A673 (cell line): ENCODE data around the gene SLC25A53. TPM values are rescaled to one million over a fixed set of nuclear protein-coding genes. Genes with fewer than 3 reads are reported as not detected.
"Not testable (repeated sequence)": the region's sequence is repeated elsewhere in the genome, so short reads cannot be mapped to it uniquely, and the experiment has no call there.

Experiments
- BruUV-seq: library from RNA; stranded (reverse); fragments of 400-500 nt; replicated peaks from 2 replicates; lab custom pipeline; 2021; lab: Mats Ljungman, UMichigan
- CTCF ChIA-PET: fragments of 300-600 bp; sonication (Branson Sonifier 250); formaldehyde crosslinking; loops from one replicate; lab custom pipeline; 2022; ENCODE audit warnings: antibody characterized with exemption; lab: Charles Lee
- POLR2A ChIA-PET: fragments of 300-600 bp; sonication (Branson Sonifier 250); formaldehyde crosslinking; loops from one replicate; lab custom pipeline; 2022; ENCODE audit warnings: antibody characterized with exemption; ENCODE audit not compliant: low non-redundant PET; lab: Charles Lee
- DNase-seq: peaks from one replicate; pipeline ENCODE4 v3.0.0-alpha.2; 2015; ENCODE audit warnings: low spot score
- H3K27ac ChIP-seq: fragments of 200-600 bp; sonication (generic); 2 replicates; pipeline ENCODE4 v1.5.1; 2016; ENCODE audit warnings: mixed run types, low read depth, mild to moderate bottlenecking, mixed read lengths, antibody characterized with exemption, low read length; ENCODE audit not compliant: poor library complexity, severe bottlenecking
- H3K27me3 ChIP-seq: fragments of 200-600 bp; sonication (generic); replicated peaks from 2 replicates; pipeline ENCODE4 v1.6.1; 2017; ENCODE audit warnings: mixed run types, low read depth, mild to moderate bottlenecking, mixed read lengths, antibody characterized with exemption, low read length; ENCODE audit not compliant: insufficient read depth, poor library complexity
- H3K36me3 ChIP-seq: fragments of 200-600 bp; sonication (generic); 2 replicates; pipeline ENCODE4 v1.6.1; 2016; ENCODE audit warnings: mixed run types, mild to moderate bottlenecking, mixed read lengths, antibody characterized with exemption, low read length; ENCODE audit not compliant: insufficient read depth, poor library complexity, severe bottlenecking
- H3K4me1 ChIP-seq: fragments of 200-600 bp; sonication (generic); 2 replicates; pipeline ENCODE4 v1.6.1; 2017; ENCODE audit warnings: mixed run types, mild to moderate bottlenecking, mixed read lengths, antibody characterized with exemption, low read length; ENCODE audit not compliant: insufficient read depth, poor library complexity, severe bottlenecking
- H3K4me3 ChIP-seq: fragments of 200-600 bp; sonication (generic); 2 replicates; pipeline ENCODE4 v1.5.1; 2016; ENCODE audit warnings: low read depth, mixed run types, mild to moderate bottlenecking, mixed read lengths, low read length; ENCODE audit not compliant: poor library complexity, severe bottlenecking
- H3K9me3 ChIP-seq: fragments of 200-600 bp; sonication (generic); 2 replicates; pipeline ENCODE4 v1.6.1; 2016; ENCODE audit warnings: mixed run types, low read depth, mild to moderate bottlenecking, mixed read lengths, antibody characterized with exemption, low read length; ENCODE audit not compliant: poor library complexity, severe bottlenecking
- intact Hi-C: fragments of 100-400 bp; cut with micrococcal nuclease; formaldehyde crosslinking; loops from one replicate; pipeline ENCODE4 v1.10.0; 2022; ENCODE audit not compliant: unreplicated experiment
- total RNA-seq: library from RNA; stranded (reverse); gene quantifications from 2 replicates; pipeline ENCODE4 v1.2.3, GENCODE V29; 2021

SLC25A53 gene
- total RNA-seq, 1 experiment from 2014 or later = 3.4 TPM

GRCh38 chrX:104062636-104063035 lies 94.2 kb downstream of the SLC25A53 start:
- intact Hi-C loops, CTCF ChIA-PET, POLR2A ChIA-PET, H3K4me3 ChIP-seq, H3K4me1 ChIP-seq, BruUV-seq, H3K27me3 ChIP-seq, H3K9me3 ChIP-seq, H3K27ac ChIP-seq, DNase-seq, H3K36me3 ChIP-seq: not testable (repeated sequence)

- H3K27me3 ChIP-seq, BruUV-seq, H3K36me3 ChIP-seq, DNase-seq, CTCF ChIA-PET, H3K4me3 ChIP-seq, H3K27ac ChIP-seq, intact Hi-C loops, POLR2A ChIA-PET, H3K4me1 ChIP-seq, H3K9me3 ChIP-seq: not testable (repeated sequence)
Measured at GRCh38 chrX:104054956-104055355, 101.9 kb downstream of the SLC25A53 start.

Other genes with a start within 250 kb of the SLC25A53 start
- gene TMSB15B, start 194.4 kb downstream of the SLC25A53 start, total RNA-seq = 12.8 and 19.3 TPM in 2 replicates
- gene H2BW1, start 143.3 kb downstream of the SLC25A53 start, total RNA-seq = not detected in 2 replicates
- gene H2BW2, start 117.1 kb downstream of the SLC25A53 start, total RNA-seq = not detected in 2 replicates
- 8.2 and 10.8 TPM in 2 replicates for gene TMSB15C, start 80.8 kb downstream of the SLC25A53 start, total RNA-seq
- 0.54 and 1.4 TPM in 2 replicates for gene ZCCHC18, start 44.5 kb downstream of the SLC25A53 start, total RNA-seq
- gene FAM199X, start 9.4 kb upstream of the SLC25A53 start, total RNA-seq = 14.3 and 15.5 TPM in 2 replicates
- not detected in 2 replicates for gene ESX1, start 97.9 kb upstream of the SLC25A53 start, total RNA-seq